CD8-positive, alpha-beta memory T cell (primary cell): ENCODE results near the gene TNP2. TPM values are rescaled to one million over a fixed set of nuclear protein-coding genes. Genes with fewer than 3 reads are reported as not detected.

Experiments used
- CTCF ChIA-PET: fragments of 350-600 bp; sonication (Branson Sonifier 250); formaldehyde crosslinking; loops from one replicate; lab custom pipeline; 2021; ENCODE audit warnings: antibody characterized with exemption; lab: Charles Lee
- POLR2A ChIA-PET: fragments of 350-600 bp; sonication (Branson Sonifier 250); formaldehyde crosslinking; loops from one replicate; lab custom pipeline; 2021; ENCODE audit warnings: antibody characterized with exemption; lab: Charles Lee
- DNase-seq, 5 donors: peaks; one replicate each; pipeline versions ENCODE4 v3.0.0 to v3.0.0-alpha.2; 2020 to 2022; ENCODE audit warnings: mixed read lengths in 1 of 5
- H3K27ac ChIP-seq: one replicate; pipeline ENCODE4 v1.7.0; 2013; ENCODE audit warnings: low read depth, mild to moderate bottlenecking, low read length, moderate library complexity
- H3K27me3 ChIP-seq: 2 replicates; pipeline ENCODE4 v1.7.0; 2013; ENCODE audit warnings: low read length, mild to moderate bottlenecking; ENCODE audit not compliant: insufficient read depth, poor library complexity, severe bottlenecking
- H3K36me3 ChIP-seq: 2 replicates; pipeline ENCODE4 v1.7.0; 2013; ENCODE audit warnings: mild to moderate bottlenecking, low read length, moderate library complexity; ENCODE audit not compliant: insufficient read depth
- H3K4me1 ChIP-seq: 2 replicates; pipeline ENCODE4 v1.7.0; 2013; ENCODE audit warnings: mild to moderate bottlenecking, low read length, moderate library complexity; ENCODE audit not compliant: insufficient read depth
- H3K4me3 ChIP-seq: 2 replicates; pipeline ENCODE4 v1.7.0; 2013; ENCODE audit warnings: mild to moderate bottlenecking, low read length
- H3K9me3 ChIP-seq: 2 replicates; pipeline ENCODE4 v1.7.0; 2013; ENCODE audit warnings: mild to moderate bottlenecking, low read length
- H3K27ac Mint-ChIP-seq, 8 donors: one replicate each; pipeline ENCODE4 v1.8.0; 2020 to 2021; ENCODE audit warnings: mixed read lengths in 8 of 8, mild to moderate bottlenecking in 6 of 8, inconsistent platforms in 3 of 8, moderate library complexity in 3 of 8
- H3K27me3 Mint-ChIP-seq, 2 donors: one replicate each; pipeline ENCODE4 v1.8.0; 2020 to 2021; ENCODE audit warnings: mixed read lengths in 2 of 2, mild to moderate bottlenecking in 1 of 2, moderate library complexity in 1 of 2
- H3K36me3 Mint-ChIP-seq, 3 donors: one replicate each; pipeline ENCODE4 v1.8.0; 2020 to 2021; ENCODE audit warnings: mixed read lengths in 3 of 3, inconsistent platforms in 1 of 3, mild to moderate bottlenecking in 1 of 3
- H3K4me1 Mint-ChIP-seq, 3 donors: one replicate each; pipeline ENCODE4 v1.8.0; 2020 to 2021; ENCODE audit warnings: mixed read lengths in 3 of 3, inconsistent platforms in 1 of 3, mild to moderate bottlenecking in 1 of 3
- H3K4me3 Mint-ChIP-seq, 7 donors: one replicate each; pipeline ENCODE4 v1.8.0; 2020 to 2021; ENCODE audit warnings: mixed read lengths in 7 of 7, mild to moderate bottlenecking in 6 of 7, moderate library complexity in 4 of 7, inconsistent platforms in 2 of 7
- H3K9me3 Mint-ChIP-seq, 5 donors: one replicate each; pipeline ENCODE4 v1.8.0; 2020 to 2022; ENCODE audit warnings: mixed read lengths in 5 of 5, mild to moderate bottlenecking in 3 of 5, moderate library complexity in 2 of 5, inconsistent platforms in 1 of 5
- polyA plus RNA-seq: library from polyadenylated mRNA; unstranded; fragments of 300-500 nt; fragmentation: Illumina TruSeq; gene quantifications from one replicate; pipeline ENCODE4 v1.2.3, GENCODE V29; 2021
- total RNA-seq, 2 experiments: library from RNA; stranded (reverse); gene quantifications; one replicate each; pipeline ENCODE4 v1.2.3, GENCODE V29; 2021

TNP2 gene
- total and polyA plus RNA-seq, 3 experiments from 2014 or later, result not detected

DNA sequence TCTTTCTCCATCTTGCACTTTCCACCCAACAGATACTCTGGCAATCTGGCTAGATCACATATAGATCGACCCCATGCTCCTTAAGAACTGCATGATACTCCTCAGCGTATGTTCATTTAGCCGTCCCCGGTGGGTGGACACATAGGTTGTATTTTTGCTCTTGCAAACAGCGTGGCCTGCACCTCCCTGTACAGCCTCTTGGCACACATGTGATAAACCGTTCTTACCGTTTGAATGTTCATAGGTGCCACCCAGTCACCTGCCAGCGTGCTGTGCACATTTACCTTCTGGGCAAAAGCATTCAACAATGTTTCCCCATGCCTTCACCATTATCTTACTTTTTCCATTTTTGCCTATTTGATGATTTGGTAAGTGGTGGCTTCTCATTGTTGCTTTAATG, 6.2 kb downstream of the TNP2 start:
- Histone ChIP-seq H3K9me3 (no peaks in the 10 kb centered on the region), H3K4me3 (no peak overlapping the region), H3K27ac (no peak overlapping the region), H3K4me1 (peaks cover 36% of the 10 kb centered on the region), H3K36me3 (no peaks in the 10 kb centered on the region), H3K27me3 (no peaks in the 10 kb centered on the region)
- CTCF ChIA-PET, result interaction anchor here (1.1 to 7.1 kb wide), 5 partner anchors 7 to 299 kb away, joined by 3 to 44 read pairs (median 4); partner anchors contain the start of gene SOCS1
- POLR2A ChIA-PET, result interaction anchor here (0.9 kb wide), 1 partner anchor 38 kb away, joined by 4 read pairs; no protein-coding TSS in a partner anchor
- Mint-ChIP-seq H3K4me1 (peaks cover 26 to 46% (median 37%) of the 10 kb centered on the region in 3 donors), H3K27me3 (peaks cover 0 to 4% of the 10 kb centered on the region in 2 donors), H3K4me3 (no peak overlapping the region), H3K36me3 (no peaks in the 10 kb centered on the region), H3K27ac (peak overlapping the region; percentile 17 to 87 (median 34)), H3K9me3 (no peaks in the 10 kb centered on the region)
- no peak for DNase-seq

DNA sequence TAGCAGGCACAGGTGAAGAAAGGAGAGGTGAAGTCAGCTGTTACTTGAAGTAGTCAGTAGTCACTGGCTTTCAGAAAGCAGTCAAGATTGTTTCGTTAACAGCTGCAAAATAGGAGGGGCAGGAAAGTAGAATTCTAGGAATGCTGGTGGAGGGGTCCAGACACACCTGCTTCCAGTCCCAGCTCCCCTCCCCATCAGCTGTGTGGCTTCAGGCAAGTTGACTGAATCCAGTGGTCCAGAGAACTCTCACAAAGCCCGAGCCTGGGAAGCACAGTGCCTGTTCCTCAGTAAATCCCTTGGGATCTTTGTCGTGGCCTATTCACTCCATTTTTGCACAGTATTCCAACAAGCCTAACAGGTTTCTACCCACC, 8.5 kb downstream of the TNP2 start:
- Histone ChIP-seq H3K4me3 (no peak overlapping the region), H3K36me3 (no peaks in the 10 kb centered on the region), H3K4me1 (peaks cover 47% of the 10 kb centered on the region), H3K9me3 (no peaks in the 10 kb centered on the region), H3K27me3 (no peaks in the 10 kb centered on the region), H3K27ac (no peak overlapping the region)
- Mint-ChIP-seq H3K27ac (peak overlapping the region in 1 of 8 donors; percentile 31), H3K36me3 (peaks cover 0 to 7% (median 0%) of the 10 kb centered on the region in 3 donors), H3K9me3 (no peaks in the 10 kb centered on the region), H3K4me3 (no peak overlapping the region), H3K27me3 (peaks cover 0 to 3% of the 10 kb centered on the region in 2 donors), H3K4me1 (peaks cover 40 to 62% (median 48%) of the 10 kb centered on the region in 3 donors)
- no peak for DNase-seq
- ChIA-PET POLR2A (no interaction called here), CTCF (no interaction called here)

DNA sequence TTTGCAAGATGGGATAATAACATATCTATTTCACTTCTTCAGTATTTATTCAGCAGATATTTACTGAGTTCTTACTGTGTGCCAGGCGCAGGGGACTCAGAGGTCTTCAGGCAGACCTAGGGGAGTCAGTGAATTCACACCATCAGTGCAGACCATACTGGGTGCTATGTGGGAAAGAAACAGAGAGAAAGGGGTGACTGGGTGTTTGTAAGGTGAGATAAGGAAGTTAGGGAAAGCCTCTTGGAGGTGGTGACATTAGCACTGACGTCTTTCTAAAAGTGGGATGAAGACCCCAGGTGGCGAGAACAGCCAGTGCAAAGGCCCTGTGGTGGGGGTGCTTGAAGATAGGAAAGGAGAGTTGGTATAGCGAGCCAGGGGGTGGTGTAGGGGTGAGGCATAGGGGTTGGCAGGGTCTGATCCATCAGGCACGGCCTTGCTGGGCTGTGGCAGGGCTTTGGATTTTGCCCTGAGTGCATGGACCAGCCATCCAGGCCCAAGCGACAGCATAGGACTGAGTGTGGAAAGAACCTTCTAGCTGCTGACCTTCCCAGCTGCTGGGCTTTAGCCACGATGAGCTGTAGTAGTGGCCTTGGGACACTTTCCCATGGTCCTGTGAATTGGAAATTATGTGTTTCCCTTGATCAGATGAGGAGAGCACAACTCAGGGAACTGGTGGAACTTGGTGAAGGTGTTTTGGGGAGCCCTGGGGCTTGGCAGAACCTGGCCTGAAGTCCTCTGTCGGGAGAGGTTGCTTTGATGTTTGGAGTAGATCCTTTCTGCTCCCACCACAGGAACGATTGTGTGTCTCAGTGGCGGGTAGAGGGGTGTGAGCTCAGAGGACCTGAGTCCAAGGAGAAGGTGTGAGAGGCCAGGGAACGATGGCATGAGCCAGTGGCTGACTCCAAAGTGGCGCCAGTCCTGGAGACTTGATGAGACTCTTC, 9.2 kb downstream of the TNP2 start:
- H3K36me3 ChIP-seq, result no peaks in the 10 kb centered on the region
- H3K9me3 Mint-ChIP-seq, result no peaks in the 10 kb centered on the region
- no peaks in the 10 kb centered on the region for H3K27me3 ChIP-seq
- H3K4me1 Mint-ChIP-seq, result peaks cover 40 to 62% (median 48%) of the 10 kb centered on the region in 3 donors
- no peak overlapping the region for H3K27ac ChIP-seq
- DNase-seq, result no peak
- H3K4me1 ChIP-seq, result peaks cover 46% of the 10 kb centered on the region
- H3K36me3 Mint-ChIP-seq, result peaks cover 0 to 9% (median 0%) of the 10 kb centered on the region in 3 donors
- peaks cover 0 to 3% of the 10 kb centered on the region in 2 donors for H3K27me3 Mint-ChIP-seq
- ChIA-PET CTCF (interaction anchor here (1.0 to 1.5 kb wide), 3 partner anchors 14 to 295 kb away, joined by 3 to 4 read pairs (median 3); partner anchors contain the start of gene PRM3), POLR2A (no interaction called here)
- H3K4me3 ChIP-seq, result no peak overlapping the region
- no peaks in the 10 kb centered on the region for H3K9me3 ChIP-seq
- peak overlapping the region in 3 of 7 donors; percentile 1 to 100 (median 66) for H3K4me3 Mint-ChIP-seq
- peak overlapping the region in 5 of 8 donors; percentile 9 to 81 (median 73) for H3K27ac Mint-ChIP-seq

DNA sequence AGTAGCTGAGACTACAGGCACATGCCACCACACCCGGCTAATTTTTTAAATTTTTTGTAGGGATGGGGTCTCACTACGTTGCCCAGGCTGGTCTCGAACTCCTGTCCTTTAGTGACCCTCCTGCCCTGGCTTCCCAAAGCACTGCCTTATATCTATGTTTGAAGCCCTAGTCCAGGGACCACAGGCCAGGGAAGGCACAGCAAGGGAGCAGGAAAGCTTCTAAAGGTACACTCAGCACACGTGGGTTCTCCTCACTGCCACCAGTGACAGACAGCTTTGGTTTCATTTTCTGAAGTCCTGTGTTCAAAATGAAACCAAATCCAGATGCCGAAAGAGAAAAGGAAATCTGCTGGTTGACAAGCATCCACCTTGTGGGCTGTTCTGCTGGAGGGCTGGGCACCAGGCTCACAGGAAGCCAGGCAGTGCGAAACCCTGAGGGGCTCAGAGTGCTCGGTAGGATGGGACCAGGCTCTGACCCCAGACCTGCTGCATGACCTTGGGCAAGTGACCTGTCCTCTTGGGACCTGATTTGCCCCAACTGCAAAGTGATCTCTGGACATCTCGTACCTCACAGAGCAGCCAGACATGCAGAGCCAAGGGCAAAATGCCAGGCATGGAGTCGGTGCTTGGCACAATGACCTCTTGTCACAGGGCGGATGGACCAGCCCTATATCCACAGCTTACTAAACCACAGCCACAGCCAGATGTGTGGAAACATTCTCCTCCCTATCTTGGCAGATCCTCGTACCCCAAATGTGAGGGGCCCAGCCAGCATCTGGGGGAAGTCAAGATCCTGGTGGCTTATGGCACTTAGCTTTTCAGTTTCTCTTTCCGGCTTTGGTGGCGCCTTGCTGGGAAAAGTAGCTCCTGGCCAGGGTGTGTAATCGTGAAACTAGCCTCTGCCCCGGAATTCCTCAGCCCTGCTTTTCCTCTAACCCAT, 10.3 kb downstream of the TNP2 start:
- Mint-ChIP-seq H3K27ac (peak overlapping the region; percentile 61 to 81 (median 74)), H3K4me3 (peak overlapping the region; percentile 54 to 100 (median 70)), H3K27me3 (peaks cover 0 to 3% of the 10 kb centered on the region in 2 donors), H3K4me1 (peaks cover 36 to 57% (median 40%) of the 10 kb centered on the region in 3 donors), H3K9me3 (no peaks in the 10 kb centered on the region), H3K36me3 (peaks cover 0 to 10% (median 0%) of the 10 kb centered on the region in 3 donors)
- Histone ChIP-seq H3K4me3 (peak overlapping the region; percentile 37), H3K4me1 (peaks cover 44% of the 10 kb centered on the region), H3K9me3 (no peaks in the 10 kb centered on the region), H3K27ac (no peak overlapping the region), H3K36me3 (no peaks in the 10 kb centered on the region), H3K27me3 (no peaks in the 10 kb centered on the region)
- POLR2A ChIA-PET, result interaction anchor here (0.6 to 0.7 kb wide), 2 partner anchors 81 to 331 kb away, joined by 3 to 9 read pairs; no protein-coding TSS in a partner anchor
- CTCF ChIA-PET, result interaction anchor here (0.9 to 5.9 kb wide), 12 partner anchors 8 to 294 kb away, joined by 3 to 44 read pairs (median 3); partner anchors contain the start of genes PRM2, PRM3 and TNP2
- peak in 4 of 5 donors; percentile 18 to 62 (median 54) for DNase-seq

DNA sequence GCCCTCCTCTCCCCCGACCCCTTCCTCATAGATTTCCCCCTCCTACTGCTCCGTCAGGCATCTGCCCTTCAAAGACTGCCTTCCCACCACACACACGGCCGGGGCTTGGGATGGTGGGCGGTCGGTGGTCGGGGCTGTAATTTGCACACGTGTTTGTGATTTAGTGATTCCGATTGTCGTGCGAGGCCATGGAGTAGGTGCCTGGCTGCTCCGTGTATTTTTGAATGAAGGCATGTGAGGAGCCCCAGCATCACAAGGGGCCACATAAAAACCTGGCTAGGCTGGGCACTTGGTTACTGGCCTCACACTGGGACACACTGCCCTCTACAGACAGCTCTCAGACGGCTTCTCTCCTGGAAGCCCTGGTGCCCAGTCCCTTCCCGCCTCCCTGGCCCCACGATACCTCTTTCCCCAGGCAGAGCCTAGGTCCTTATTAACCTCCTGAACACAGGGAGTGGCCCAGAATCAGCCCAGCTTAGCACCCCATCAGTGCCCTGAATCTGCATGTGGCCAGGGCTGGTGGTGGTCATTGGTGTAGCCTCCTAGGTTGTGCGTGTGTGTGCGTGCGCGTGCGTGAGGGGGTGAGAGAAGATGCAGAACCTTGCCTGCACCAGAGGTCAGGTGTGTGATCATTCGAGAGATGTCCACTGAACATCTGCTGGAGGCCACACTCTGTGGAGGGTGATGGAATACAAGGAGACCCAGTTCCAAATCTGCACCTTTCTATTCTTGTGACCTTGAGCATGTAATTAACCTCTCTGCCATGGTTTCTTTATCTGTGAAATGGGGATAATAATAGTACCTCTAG, 11.8 kb downstream of the TNP2 start:
- DNase-seq, result peak; percentile 40 to 70 (median 44)
- H3K36me3 ChIP-seq, result no peaks in the 10 kb centered on the region
- peaks cover 0 to 3% of the 10 kb centered on the region in 2 donors for H3K27me3 Mint-ChIP-seq
- ChIA-PET POLR2A (interaction anchor here (1.7 to 3.9 kb wide), 2 partner anchors 24 to 102 kb away, joined by 4 to 38 read pairs; no protein-coding TSS in a partner anchor), CTCF (interaction anchor here (0.5 to 5.9 kb wide), 22 partner anchors 9 to 330 kb away, joined by 3 to 46 read pairs (median 4); partner anchors contain the start of genes PRM2 and TNP2)
- peak overlapping the region; percentile 81 for H3K4me3 ChIP-seq
- H3K4me1 Mint-ChIP-seq, result peaks cover 42 to 58% (median 42%) of the 10 kb centered on the region in 3 donors
- no peaks in the 10 kb centered on the region for H3K9me3 ChIP-seq
- no peaks in the 10 kb centered on the region for H3K27me3 ChIP-seq
- H3K9me3 Mint-ChIP-seq, result no peaks in the 10 kb centered on the region
- peaks cover 0 to 16% (median 2%) of the 10 kb centered on the region in 3 donors for H3K36me3 Mint-ChIP-seq
- peak overlapping the region; percentile 95 to 100 (median 97) for H3K4me3 Mint-ChIP-seq
- H3K27ac ChIP-seq, result peak overlapping the region; percentile 80
- peaks cover 47% of the 10 kb centered on the region for H3K4me1 ChIP-seq
- peak overlapping the region; percentile 80 to 100 (median 93) for H3K27ac Mint-ChIP-seq

DNA sequence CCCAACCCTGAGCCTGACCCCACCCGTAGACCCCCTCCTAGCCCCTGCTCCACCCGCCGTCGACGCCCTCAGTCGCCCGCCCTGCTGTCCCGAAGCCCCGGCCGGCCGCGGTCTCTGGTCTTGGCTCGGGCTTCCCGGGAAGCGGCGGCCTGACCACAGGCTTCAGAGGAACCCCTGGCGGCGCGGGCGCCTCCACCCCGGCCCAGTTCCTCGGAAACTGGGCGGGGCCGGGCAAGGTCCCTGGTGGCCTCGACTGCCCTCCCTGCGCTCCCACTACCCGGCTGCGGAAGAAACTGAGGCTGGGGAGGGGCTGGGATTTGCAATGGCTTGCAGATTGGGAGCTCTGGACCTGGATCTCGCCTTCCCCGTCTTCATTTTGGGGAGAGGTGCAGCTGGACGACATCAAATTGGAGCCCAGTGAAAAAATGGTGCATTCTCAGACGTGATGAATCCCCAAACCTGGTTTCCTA, 12.4 kb downstream of the TNP2 start:
- no peaks in the 10 kb centered on the region for H3K36me3 ChIP-seq
- H3K9me3 ChIP-seq, result no peaks in the 10 kb centered on the region
- H3K27ac ChIP-seq, result peak overlapping the region; percentile 80
- Mint-ChIP-seq H3K27ac (peak overlapping the region; percentile 92 to 100 (median 96)), H3K4me3 (peak overlapping the region; percentile 95 to 100 (median 97)), H3K36me3 (peaks cover 0 to 19% (median 2%) of the 10 kb centered on the region in 3 donors), H3K27me3 (peaks cover 0 to 7% of the 10 kb centered on the region in 2 donors), H3K4me1 (peaks cover 48 to 64% (median 48%) of the 10 kb centered on the region in 3 donors), H3K9me3 (no peaks in the 10 kb centered on the region)
- no peaks in the 10 kb centered on the region for H3K27me3 ChIP-seq
- DNase-seq, result peak in 2 of 5 donors; percentile 24
- CTCF ChIA-PET, result interaction anchor here (0.8 to 5.9 kb wide), 25 partner anchors 10 to 330 kb away, joined by 3 to 46 read pairs (median 8); partner anchors contain the start of genes DEXI, PRM3 and TNP2
- peaks cover 53% of the 10 kb centered on the region for H3K4me1 ChIP-seq
- POLR2A ChIA-PET, result interaction anchor here (1.0 to 3.9 kb wide), 8 partner anchors 24 to 486 kb away, joined by 3 to 74 read pairs (median 6); partner anchors contain the start of gene TXNDC11
- H3K4me3 ChIP-seq, result peak overlapping the region; percentile 81
